GM19438 (cell line): ENCODE results near the gene CDK9.
"Not testable (repeated sequence)": the region's sequence is repeated elsewhere in the genome, so short reads cannot be mapped to it uniquely, and the experiment has no call there.

Source experiments
- ATAC-seq: cut with Tn5 transposase; IDR thresholded peaks from one replicate; pipeline ENCODE4 v1.9.1; 2021; ENCODE audit warnings: low read depth; ENCODE audit not compliant: unreplicated experiment

CDK9 gene

GRCh38 chr9:127817881-127818434, 32.1 kb downstream of the CDK9 start:
- no peak for ATAC-seq

- no peak for ATAC-seq
Measured at GRCh38 chr9:127818574-127818973, 32.7 kb downstream of the CDK9 start.

DNA sequence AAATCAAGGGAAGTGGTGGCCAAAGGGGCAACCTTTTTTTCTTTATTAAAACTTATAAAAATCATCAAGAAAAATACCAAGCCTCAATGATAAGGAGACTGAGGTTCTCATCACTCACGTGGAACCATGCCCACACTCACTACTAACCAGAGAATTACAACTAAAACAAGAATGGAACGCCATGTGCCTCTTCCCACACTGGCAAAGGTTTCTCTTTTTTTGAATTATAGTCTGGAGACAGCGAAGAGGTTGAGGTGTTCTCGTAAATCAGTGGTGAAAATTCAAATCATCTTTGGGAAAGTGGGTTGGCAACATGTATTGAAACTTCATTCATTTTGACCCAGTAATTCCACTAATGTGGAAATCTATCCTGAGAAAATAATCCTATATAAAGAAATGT, 36.3 kb downstream of the CDK9 start:
- no peak for ATAC-seq

GRCh38 chr9:127825319-127826051, 39.7 kb downstream of the CDK9 start:
- no peak for ATAC-seq

GRCh38 chr9:127826253-127826913, 40.5 kb downstream of the CDK9 start:
- no peak for ATAC-seq

DNA sequence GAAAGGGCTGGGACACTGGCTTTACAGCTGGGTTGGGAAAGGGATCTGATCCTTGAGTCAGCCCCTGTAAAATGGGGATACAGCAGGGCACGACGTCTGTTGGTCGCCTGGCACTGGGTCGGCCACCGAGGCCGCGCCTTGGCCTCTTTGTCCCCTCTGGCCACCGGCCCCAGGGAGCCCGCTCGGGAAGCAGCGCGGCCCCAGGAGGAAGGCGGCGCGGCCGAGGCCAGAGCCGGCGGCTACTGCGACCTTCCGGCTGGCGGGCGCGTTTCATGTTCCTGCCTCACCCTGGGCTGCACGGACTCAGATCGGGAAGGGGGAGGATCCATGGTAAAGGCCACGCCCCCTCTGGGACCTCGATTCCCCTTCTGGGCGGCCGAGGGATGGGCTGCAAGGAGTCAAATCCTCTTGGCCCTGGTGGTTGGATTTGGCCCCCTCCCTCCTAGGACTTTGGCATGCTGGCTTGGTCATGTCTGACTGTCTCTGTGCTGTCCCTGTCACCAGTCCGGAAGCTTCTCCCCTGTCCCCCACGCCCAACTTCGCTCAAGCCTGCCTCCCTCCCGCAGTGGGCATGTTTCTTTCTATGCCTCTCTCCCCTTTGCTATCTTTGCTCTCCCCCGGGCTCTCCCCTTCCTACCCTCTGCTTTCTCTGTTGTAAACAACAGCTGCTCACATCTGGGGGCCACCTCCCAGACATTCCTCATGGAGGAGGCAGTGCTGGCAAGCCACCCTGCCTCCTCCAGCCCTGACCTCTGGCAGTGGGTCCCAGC, 42.6 kb downstream of the CDK9 start:
- ATAC-seq = no peak

GRCh38 chr9:127829205-127829906, 43.5 kb downstream of the CDK9 start:
- no peak for ATAC-seq

DNA sequence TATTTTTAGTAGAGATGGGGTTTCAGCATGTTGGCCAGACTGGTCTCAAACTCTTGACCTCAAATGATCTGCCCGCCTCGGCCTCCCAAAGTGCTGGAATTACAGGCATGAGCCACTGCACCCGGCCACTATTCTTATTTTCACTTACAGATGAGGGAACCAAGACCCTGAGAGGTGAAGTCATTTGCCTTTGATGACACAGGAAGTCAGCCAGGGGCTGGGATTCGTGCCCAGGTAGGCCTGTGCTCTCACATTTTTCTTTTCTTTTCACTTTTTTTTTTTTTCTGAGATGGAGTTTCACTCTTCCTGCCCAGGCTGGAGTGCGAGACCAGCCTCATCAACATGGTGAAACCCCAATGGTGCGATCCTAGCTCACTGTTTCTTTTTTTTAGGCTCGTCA, 46.4 kb downstream of the CDK9 start:
- no peak for ATAC-seq

- ATAC-seq = no peak
Measured at GRCh38 chr9:127833555-127833954, 47.7 kb downstream of the CDK9 start.

GRCh38 chr9:127835991-127836516, 50.2 kb downstream of the CDK9 start:
- no peak for ATAC-seq

DNA sequence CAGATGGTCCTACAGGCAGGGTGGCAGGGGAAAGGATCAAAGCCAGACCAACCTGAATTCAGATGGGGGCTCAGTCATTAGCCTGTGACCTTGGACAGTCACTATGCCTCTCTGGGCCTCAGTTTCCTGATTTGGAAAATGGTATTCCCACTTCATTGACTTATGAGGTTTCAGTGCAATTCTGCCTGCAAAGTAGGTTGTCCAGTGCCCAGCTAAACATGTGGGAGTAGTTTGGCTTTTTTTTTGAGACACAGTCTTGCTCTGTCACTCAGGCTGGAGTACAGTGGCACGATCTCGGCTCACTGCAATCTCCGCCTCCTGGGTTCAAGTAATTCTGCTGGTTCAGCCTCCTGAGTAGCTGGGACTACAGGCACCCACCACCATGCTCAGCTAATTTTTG, 50.7 kb downstream of the CDK9 start:
- ATAC-seq = not testable (repeated sequence)

DNA sequence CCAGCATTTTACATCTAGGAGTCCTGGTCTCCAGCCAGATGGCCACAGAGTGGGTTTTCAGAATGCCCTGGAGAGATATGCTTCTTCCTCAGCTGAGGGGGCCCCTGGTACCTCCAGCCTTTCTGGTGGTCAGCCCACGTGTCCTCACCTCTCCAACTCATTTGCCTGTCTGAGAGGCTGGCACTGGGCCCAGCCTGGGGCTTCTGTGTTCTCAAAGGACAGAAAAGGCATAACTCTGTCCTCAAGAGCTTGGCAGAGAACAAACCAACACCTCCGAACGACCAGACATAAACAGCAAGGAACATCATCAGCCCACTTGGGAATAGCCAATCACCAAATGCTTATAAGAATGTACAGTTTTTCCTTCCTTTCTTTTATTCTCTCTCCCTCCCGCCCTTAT, 51.5 kb downstream of the CDK9 start:
- no peak for ATAC-seq

- no peak for ATAC-seq
Measured at GRCh38 chr9:127838375-127839078, 52.7 kb downstream of the CDK9 start.
